Inflammatory macrophage treated with lipopolysaccharide for 1 hour (primary cell): ENCODE results near the gene IFNL1.
"Not testable (repeated sequence)": the region's sequence is repeated elsewhere in the genome, so short reads cannot be mapped to it uniquely, and the experiment has no call there.

Experiments used
- DNase-seq, 2 donors: peaks; one replicate each; pipeline ENCODE4 v3.0.0-alpha.2; 2020 to 2022

IFNL1 gene

GRCh38 chr19:39296055-39296645, at the start of gene IFNL1:
Gene IFNL1 (plus strand): TSS chr19:39296407. CDS start chr19:39296422, 15 bp downstream.
- DNase-seq = peak; percentile 5 to 13

GRCh38 chr19:39246951-39247669, 49.1 kb upstream of the IFNL1 start:
- no peak for DNase-seq

- DNase-seq = no peak
Observed at GRCh38 chr19:39247701-39248664, 48.2 kb upstream of the IFNL1 start.

- no peak for DNase-seq
Observed at GRCh38 chr19:39248806-39249205, 47.4 kb upstream of the IFNL1 start, which contains the start of gene IFNL4. Gene IFNL4 (minus strand): TSS chr19:39248856.

GRCh38 chr19:39251081-39251480, 45.1 kb upstream of the IFNL1 start:
- DNase-seq = no peak

- no peak for DNase-seq
Observed at GRCh38 chr19:39251846-39252245, 44.4 kb upstream of the IFNL1 start.

- DNase-seq = no peak
Observed at GRCh38 chr19:39252458-39252857, 43.7 kb upstream of the IFNL1 start.

- DNase-seq = no peak
Observed at GRCh38 chr19:39253374-39254149, 42.6 kb upstream of the IFNL1 start.

GRCh38 chr19:39254531-39255345, 41.5 kb upstream of the IFNL1 start:
- no peak for DNase-seq

GRCh38 chr19:39257227-39257626, 39.0 kb upstream of the IFNL1 start:
- no peak for DNase-seq

- no peak for DNase-seq
Observed at GRCh38 chr19:39261704-39262103, 34.5 kb upstream of the IFNL1 start.

GRCh38 chr19:39262496-39262895, 33.7 kb upstream of the IFNL1 start:
- DNase-seq = no peak

GRCh38 chr19:39263912-39264305, 32.3 kb upstream of the IFNL1 start:
- no peak for DNase-seq

GRCh38 chr19:39264306-39265290, 31.6 kb upstream of the IFNL1 start:
- no peak for DNase-seq

GRCh38 chr19:39265321-39265916, 30.8 kb upstream of the IFNL1 start:
- DNase-seq = no peak

GRCh38 chr19:39268085-39268484, 28.1 kb upstream of the IFNL1 start, which contains the start of gene IFNL2:
Gene IFNL2 (plus strand): TSS chr19:39268396. CDS start chr19:39268569, 173 bp downstream.
- DNase-seq = not testable (repeated sequence)

- DNase-seq = not testable (repeated sequence)
Observed at GRCh38 chr19:39268531-39269223, 27.5 kb upstream of the IFNL1 start.

- not testable (repeated sequence) for DNase-seq
Observed at GRCh38 chr19:39269369-39269768, 26.8 kb upstream of the IFNL1 start.
